ENCODE data around the gene FILIP1L. TPM values are rescaled to one million over a fixed set of nuclear protein-coding genes. Genes with fewer than 3 reads are reported as not detected.

FILIP1L gene
- total RNA-seq, 1 donor from 2014 or later = 0.15 TPM

DNA sequence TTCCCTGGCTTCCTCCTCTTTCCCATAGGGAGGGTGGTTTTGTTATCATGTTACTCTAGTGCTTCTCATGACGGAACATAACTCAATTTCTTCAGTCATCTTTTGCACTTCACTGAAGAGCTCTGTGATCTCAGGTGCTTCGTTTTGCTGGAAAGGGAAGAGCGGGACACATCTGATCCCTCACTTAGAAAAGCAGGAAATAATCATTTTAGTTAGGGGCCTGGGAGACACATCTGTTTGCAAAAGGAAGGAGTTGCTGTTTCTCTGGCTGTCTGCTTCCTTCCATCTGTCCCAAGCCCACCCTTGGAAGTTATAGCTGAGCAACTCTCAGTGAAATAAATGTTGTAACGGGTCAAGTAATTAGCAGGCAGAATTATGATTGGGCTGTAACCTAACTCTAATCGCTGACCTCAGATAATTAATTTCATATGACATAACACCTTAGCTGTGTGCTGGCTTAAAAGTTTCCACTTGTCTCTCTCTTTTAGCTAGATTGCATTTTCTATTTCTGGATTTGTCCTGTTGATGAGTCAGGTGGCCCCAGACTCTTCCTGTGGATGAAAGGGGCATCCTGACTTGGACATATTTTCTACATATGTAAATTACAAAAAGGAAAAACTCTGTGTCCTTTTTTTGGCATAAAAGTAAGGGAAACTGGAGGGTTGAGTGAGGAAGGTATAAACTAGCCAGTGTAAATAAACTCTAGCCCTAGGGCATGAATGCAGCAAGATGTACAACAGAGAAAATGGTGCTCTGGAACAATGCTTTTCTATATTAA, 11.0 kb upstream of the FILIP1L start:
- no peak overlapping the region for H3K4me3 ChIP-seq
- H3K4me1 ChIP-seq = peaks cover 12% of the 10 kb centered on the region
- no peaks in the 10 kb centered on the region for H3K36me3 ChIP-seq
- Mint-ChIP-seq H3K36me3 (no peaks in the 10 kb centered on the region), H3K4me1 (peaks cover 8% of the 10 kb centered on the region), H3K27ac (no peak overlapping the region), H3K27me3 (ENCODE audit: insufficient read depth, low read depth) (no peaks in the 10 kb centered on the region), H3K4me3 (no peak overlapping the region), H3K9me3 (no peaks in the 10 kb centered on the region)
- H3K9ac ChIP-seq = no peak overlapping the region
- H3K79me2 ChIP-seq (ENCODE audit: low read depth) = no peaks in the 10 kb centered on the region
- H3K27me3 ChIP-seq = no peaks in the 10 kb centered on the region
- no peaks in the 10 kb centered on the region for H3K9me3 ChIP-seq (ENCODE audit: low read depth)
- DNase-seq (ENCODE audit: low spot score) = no peak
- H3K27ac ChIP-seq = no peak overlapping the region
- TF ChIP-seq, protein P1, sequence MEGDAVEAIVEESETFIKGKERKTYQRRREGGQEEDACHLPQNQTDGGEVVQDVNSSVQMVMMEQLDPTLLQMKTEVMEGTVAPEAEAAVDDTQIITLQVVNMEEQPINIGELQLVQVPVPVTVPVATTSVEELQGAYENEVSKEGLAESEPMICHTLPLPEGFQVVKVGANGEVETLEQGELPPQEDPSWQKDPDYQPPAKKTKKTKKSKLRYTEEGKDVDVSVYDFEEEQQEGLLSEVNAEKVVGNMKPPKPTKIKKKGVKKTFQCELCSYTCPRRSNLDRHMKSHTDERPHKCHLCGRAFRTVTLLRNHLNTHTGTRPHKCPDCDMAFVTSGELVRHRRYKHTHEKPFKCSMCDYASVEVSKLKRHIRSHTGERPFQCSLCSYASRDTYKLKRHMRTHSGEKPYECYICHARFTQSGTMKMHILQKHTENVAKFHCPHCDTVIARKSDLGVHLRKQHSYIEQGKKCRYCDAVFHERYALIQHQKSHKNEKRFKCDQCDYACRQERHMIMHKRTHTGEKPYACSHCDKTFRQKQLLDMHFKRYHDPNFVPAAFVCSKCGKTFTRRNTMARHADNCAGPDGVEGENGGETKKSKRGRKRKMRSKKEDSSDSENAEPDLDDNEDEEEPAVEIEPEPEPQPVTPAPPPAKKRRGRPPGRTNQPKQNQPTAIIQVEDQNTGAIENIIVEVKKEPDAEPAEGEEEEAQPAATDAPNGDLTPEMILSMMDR (IDR thresholded peaks at IDR 0.05) = no peak
- TF ChIP-seq EZH2phosphoT487 (IDR thresholded peaks at IDR 0.05) (no peak), EZH2 (IDR thresholded peaks at IDR 0.05) (no peak)
- no peaks in the 10 kb centered on the region for H3F3A ChIP-seq (ENCODE audit: low read depth)
- no peak overlapping the region for H2AFZ ChIP-seq (replicated peaks)
- no peak overlapping the region for H3K4me2 ChIP-seq
- no peaks in the 10 kb centered on the region for H4K20me1 ChIP-seq (ENCODE audit: low read depth)

DNA sequence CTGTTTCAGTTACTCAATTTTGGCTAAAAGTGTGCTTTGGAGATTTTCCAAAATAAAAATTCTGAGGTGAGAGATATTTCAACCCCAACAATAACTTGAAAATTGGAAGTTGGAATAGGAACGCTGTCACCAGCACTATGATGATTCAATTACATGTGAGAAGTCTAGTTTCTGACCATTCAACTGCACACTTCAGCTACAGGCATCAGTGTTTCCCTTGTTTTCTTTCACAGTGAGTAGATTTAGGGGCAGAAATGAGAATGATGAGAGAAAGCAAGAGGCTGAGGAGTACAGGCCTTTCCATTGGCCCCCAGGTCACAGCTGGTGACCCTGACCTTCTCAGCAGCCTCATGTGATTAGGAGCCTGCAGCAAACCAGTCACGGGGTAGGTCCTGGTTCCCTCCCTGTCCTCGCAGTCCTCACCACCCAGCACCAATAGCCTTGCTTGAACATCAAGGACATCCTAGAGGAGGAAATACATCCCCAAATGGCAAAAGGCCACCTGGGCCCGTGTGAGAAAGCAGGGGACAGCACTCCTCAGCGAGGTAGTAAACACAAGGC, 10.0 kb upstream of the FILIP1L start:
- Mint-ChIP-seq H3K27me3 (ENCODE audit: insufficient read depth, low read depth) (no peaks in the 10 kb centered on the region), H3K9me3 (no peaks in the 10 kb centered on the region), H3K36me3 (no peaks in the 10 kb centered on the region), H3K4me1 (peaks cover 8% of the 10 kb centered on the region), H3K4me3 (no peak overlapping the region), H3K27ac (no peak overlapping the region)
- Histone ChIP-seq H3K79me2 (ENCODE audit: low read depth) (no peaks in the 10 kb centered on the region), H3K9ac (no peak overlapping the region), H3F3A (ENCODE audit: low read depth) (no peaks in the 10 kb centered on the region), H3K27me3 (no peaks in the 10 kb centered on the region), H3K4me3 (no peak overlapping the region), H3K4me2 (no peak overlapping the region), H3K4me1 (peaks cover 12% of the 10 kb centered on the region), H2AFZ (replicated peaks) (no peak overlapping the region), H3K27ac (no peak overlapping the region), H3K9me3 (ENCODE audit: low read depth) (no peaks in the 10 kb centered on the region), H3K36me3 (no peaks in the 10 kb centered on the region), H4K20me1 (ENCODE audit: low read depth) (no peaks in the 10 kb centered on the region)
- no peak for DNase-seq (ENCODE audit: low spot score)
- TF ChIP-seq EZH2 (IDR thresholded peaks at IDR 0.05) (no peak), EZH2phosphoT487 (IDR thresholded peaks at IDR 0.05) (no peak)
- TF ChIP-seq, protein P1 (IDR thresholded peaks at IDR 0.05) = no peak

DNA sequence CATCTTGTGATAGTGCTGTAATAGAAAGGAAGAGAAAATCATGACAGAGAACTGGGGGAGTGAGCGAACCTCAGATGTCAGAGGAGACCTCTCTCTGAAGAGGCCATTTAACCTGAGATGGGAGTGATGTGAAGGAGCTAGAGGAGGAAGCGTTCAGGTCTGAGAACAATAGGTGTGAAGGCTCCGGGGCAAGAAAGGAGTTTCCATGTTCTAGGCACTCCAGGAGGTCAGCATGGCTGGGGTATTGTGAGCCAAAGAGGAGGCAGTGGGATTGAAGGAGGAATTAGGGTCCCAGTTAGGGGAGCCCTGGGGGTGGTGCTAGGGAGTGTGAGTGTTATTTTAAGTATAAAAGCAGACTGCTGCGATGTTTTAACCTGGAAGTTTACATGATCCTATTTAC, 8.8 kb upstream of the FILIP1L start:
- Mint-ChIP-seq H3K4me3 (no peak overlapping the region), H3K27me3 (ENCODE audit: insufficient read depth, low read depth) (no peaks in the 10 kb centered on the region), H3K27ac (no peak overlapping the region), H3K36me3 (no peaks in the 10 kb centered on the region), H3K4me1 (peaks cover 8% of the 10 kb centered on the region), H3K9me3 (no peaks in the 10 kb centered on the region)
- H4K20me1 ChIP-seq (ENCODE audit: low read depth) = no peaks in the 10 kb centered on the region
- H2AFZ ChIP-seq (replicated peaks) = no peak overlapping the region
- no peaks in the 10 kb centered on the region for H3K36me3 ChIP-seq
- no peaks in the 10 kb centered on the region for H3K79me2 ChIP-seq (ENCODE audit: low read depth)
- no peaks in the 10 kb centered on the region for H3F3A ChIP-seq (ENCODE audit: low read depth)
- H3K4me2 ChIP-seq = no peak overlapping the region
- no peak for TF ChIP-seq EZH2phosphoT487 (IDR thresholded peaks at IDR 0.05)
- TF ChIP-seq, protein P1 (IDR thresholded peaks at IDR 0.05) = no peak
- TF ChIP-seq EZH2 (IDR thresholded peaks at IDR 0.05) = no peak
- H3K4me3 ChIP-seq = no peak overlapping the region
- H3K4me1 ChIP-seq = peaks cover 12% of the 10 kb centered on the region
- H3K27me3 ChIP-seq = no peaks in the 10 kb centered on the region
- DNase-seq (ENCODE audit: low spot score) = no peak
- H3K9ac ChIP-seq = no peak overlapping the region
- H3K9me3 ChIP-seq (ENCODE audit: low read depth) = no peaks in the 10 kb centered on the region
- H3K27ac ChIP-seq = no peak overlapping the region
